SK-N-SH treated with all-trans-retinoic acid at 6 μM for 48 hours (cell line): ENCODE results near the gene IFRD2.

ENCODE experiments used
- CSDC2 ChIP-seq: fragments of 250-450 bp; sonication (Bioruptor Pico); IDR thresholded peaks from 2 replicates; pipeline ENCODE4 v1.5.0; 2020; ENCODE audit warnings: mild to moderate bottlenecking, moderate library complexity
- ESRRG ChIP-seq: fragments of 250-450 bp; sonication (Bioruptor Pico); IDR thresholded peaks from 2 replicates; pipeline ENCODE4 v1.6.1; 2021; ENCODE audit warnings: mild to moderate bottlenecking
- GLIS3 ChIP-seq: fragments of 250-450 bp; sonication (Bioruptor Pico); IDR thresholded peaks from 2 replicates; pipeline ENCODE4 v1.5.0; 2020; ENCODE audit warnings: mild to moderate bottlenecking, moderate library complexity
- ISL1 ChIP-seq: fragments of 250-450 bp; sonication (Bioruptor Pico); IDR thresholded peaks from 2 replicates; pipeline ENCODE4 v2.1.2; 2022; ENCODE audit warnings: mild to moderate bottlenecking, moderate library complexity
- PATZ1 ChIP-seq: fragments of 250-450 bp; sonication (Bioruptor Pico); IDR thresholded peaks from 2 replicates; pipeline ENCODE4 v1.8.0; 2020; ENCODE audit warnings: mild to moderate bottlenecking, moderate library complexity, borderline replicate concordance
- POU6F1 ChIP-seq: fragments of 250-450 bp; sonication (Bioruptor Pico); IDR thresholded peaks from 2 replicates; pipeline ENCODE4 v1.8.0; 2021; ENCODE audit warnings: low read depth, mild to moderate bottlenecking, moderate library complexity, borderline replicate concordance
- PPARA ChIP-seq: fragments of 250-450 bp; sonication (Bioruptor Pico); IDR thresholded peaks from 2 replicates; pipeline ENCODE4 v1.5.0; 2020; ENCODE audit warnings: mild to moderate bottlenecking, borderline replicate concordance
- SNAI2 ChIP-seq: fragments of 250-450 bp; sonication (Bioruptor Pico); IDR thresholded peaks from 2 replicates; pipeline ENCODE4 v1.5.0; 2020; ENCODE audit warnings: mild to moderate bottlenecking, moderate library complexity
- TCF4 ChIP-seq: fragments of 250-450 bp; sonication (Bioruptor Pico); IDR thresholded peaks from 2 replicates; pipeline ENCODE4 v1.8.0; 2021; ENCODE audit warnings: mild to moderate bottlenecking, moderate library complexity, borderline replicate concordance
- TOX ChIP-seq: fragments of 250-450 bp; sonication (Bioruptor Pico); IDR thresholded peaks from 2 replicates; pipeline ENCODE4 v1.8.0; 2021; ENCODE audit warnings: mild to moderate bottlenecking, moderate library complexity, borderline replicate concordance
- ZC3H10 ChIP-seq: fragments of 250-450 bp; sonication (Bioruptor Pico); IDR thresholded peaks from 2 replicates; pipeline ENCODE4 v1.5.1; 2021; ENCODE audit warnings: mild to moderate bottlenecking, moderate library complexity
- ZFP30 ChIP-seq: fragments of 450-650 bp; formaldehyde crosslinking; IDR thresholded peaks from 2 replicates; pipeline ENCODE4 v1.5.0; 2022; ENCODE audit warnings: mild to moderate bottlenecking, moderate library complexity
- ZNF70 ChIP-seq: fragments of 450-650 bp; formaldehyde crosslinking; IDR thresholded peaks from 2 replicates; pipeline ENCODE4 v1.5.0; 2020; ENCODE audit warnings: mild to moderate bottlenecking, moderate library complexity
- TF ChIP-seq, protein P1 (sequence below): fragments of 250-450 bp; sonication (Bioruptor Pico); IDR thresholded peaks from 2 replicates; pipeline ENCODE4 v1.5.1; 2020; ENCODE audit warnings: low read depth, mild to moderate bottlenecking, moderate library complexity

DNA sequence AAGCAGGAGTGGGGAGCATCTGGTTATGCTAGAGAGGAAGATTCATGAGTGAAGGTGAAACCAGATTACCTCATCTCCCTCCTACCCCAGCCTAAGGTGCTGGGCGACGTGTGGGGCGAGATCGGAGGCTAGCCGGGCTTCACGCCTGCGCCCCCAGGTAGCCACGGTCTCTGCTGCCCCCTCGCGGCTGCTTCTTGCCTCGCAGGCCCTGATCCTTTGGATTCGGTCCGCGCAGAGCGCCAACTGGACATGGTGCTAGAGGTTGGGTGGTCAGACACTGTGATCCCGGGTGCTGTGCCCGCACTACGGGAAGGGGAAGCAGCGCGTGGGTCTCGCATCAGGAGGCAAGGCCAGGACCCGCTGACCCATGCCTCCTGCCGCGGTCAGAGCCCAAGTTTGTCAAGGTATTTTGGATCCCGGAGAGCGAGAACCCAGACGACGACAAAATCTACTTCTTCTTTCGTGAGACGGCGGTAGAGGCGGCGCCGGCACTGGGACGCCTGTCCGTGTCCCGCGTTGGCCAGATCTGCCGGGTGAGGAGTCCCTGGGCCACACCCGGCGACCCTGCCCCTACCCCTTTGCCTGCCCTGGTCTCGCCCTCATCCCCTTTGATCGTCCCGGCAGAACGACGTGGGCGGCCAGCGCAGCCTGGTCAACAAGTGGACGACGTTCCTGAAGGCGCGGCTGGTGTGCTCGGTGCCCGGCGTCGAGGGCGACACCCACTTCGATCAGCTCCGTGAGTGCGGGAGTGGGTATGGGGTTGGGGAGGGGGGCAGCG lies 19.1 kb downstream of the IFRD2 start:
- no peak for TF ChIP-seq PATZ1 (CRISPR knock-in tag)
- TF ChIP-seq POU6F1 (CRISPR knock-in tag), result no peak
- no peak for TF ChIP-seq PPARA (CRISPR knock-in tag)
- no peak for TF ChIP-seq SNAI2
- no peak for TF ChIP-seq ZNF70 (CRISPR knock-in tag)
- TF ChIP-seq ESRRG (CRISPR knock-in tag), result no peak
- TF ChIP-seq TOX (CRISPR knock-in tag), result no peak
- TF ChIP-seq CSDC2 (CRISPR knock-in tag), result no peak
- no peak for TF ChIP-seq ISL1 (CRISPR knock-in tag)
- TF ChIP-seq, protein P1, sequence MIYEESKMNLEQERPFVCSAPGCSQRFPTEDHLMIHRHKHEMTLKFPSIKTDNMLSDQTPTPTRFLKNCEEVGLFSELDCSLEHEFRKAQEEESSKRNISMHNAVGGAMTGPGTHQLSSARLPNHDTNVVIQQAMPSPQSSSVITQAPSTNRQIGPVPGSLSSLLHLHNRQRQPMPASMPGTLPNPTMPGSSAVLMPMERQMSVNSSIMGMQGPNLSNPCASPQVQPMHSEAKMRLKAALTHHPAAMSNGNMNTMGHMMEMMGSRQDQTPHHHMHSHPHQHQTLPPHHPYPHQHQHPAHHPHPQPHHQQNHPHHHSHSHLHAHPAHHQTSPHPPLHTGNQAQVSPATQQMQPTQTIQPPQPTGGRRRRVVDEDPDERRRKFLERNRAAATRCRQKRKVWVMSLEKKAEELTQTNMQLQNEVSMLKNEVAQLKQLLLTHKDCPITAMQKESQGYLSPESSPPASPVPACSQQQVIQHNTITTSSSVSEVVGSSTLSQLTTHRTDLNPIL (CRISPR knock-in tag), result no peak
- no peak for TF ChIP-seq GLIS3 (CRISPR knock-in tag)
- no peak for TF ChIP-seq ZC3H10 (CRISPR knock-in tag)
- TF ChIP-seq ZFP30 (CRISPR knock-in tag), result no peak
- TF ChIP-seq TCF4 (CRISPR knock-in tag), result no peak
